H1 (cell line): ENCODE results near the gene MAP9. TPM values are rescaled to one million over a fixed set of nuclear protein-coding genes. Genes with fewer than 3 reads are reported as not detected.

Experiments
- CTCF ChIA-PET: fragments of 300-600 bp; sonication (Branson Sonifier 250); formaldehyde crosslinking; loops from one replicate; lab custom pipeline; 2021; ENCODE audit not compliant: partially characterized antibody; lab: Charles Lee
- POLR2A ChIA-PET: fragments of 300-600 bp; sonication (Branson Sonifier 250); formaldehyde crosslinking; loops from one replicate; lab custom pipeline; 2021; ENCODE audit warnings: inconsistent platforms; ENCODE audit not compliant: partially characterized antibody; lab: Charles Lee
- DNase-seq, 2 experiments: peaks; one replicate each; pipeline versions ENCODE4 v3.0.0 to v3.0.0-alpha.2; 2010 to 2022; ENCODE audit warnings: low spot score in 2 of 2, low read depth in 1 of 2, mixed read lengths in 1 of 2
- FAIRE-seq: peaks from 2 replicates; lab custom pipeline; 2011; peaks lifted over from hg19 to GRCh38; lab: Jason Lieb, UNC
- H2AFZ ChIP-seq: 2 replicates; pipeline ENCODE4 v1.8.1; 2012; ENCODE audit warnings: low read length, inconsistent platforms
- H2AK5ac ChIP-seq: 2 replicates; pipeline ENCODE4 v1.6.1; 2013; ENCODE audit warnings: low read depth, low read length
- H2BK120ac ChIP-seq: replicated peaks from 2 replicates; pipeline ENCODE3; 2013; ENCODE audit warnings: low read depth, low read length, inconsistent platforms
- H2BK12ac ChIP-seq: 2 replicates; pipeline ENCODE4 v1.6.1; 2013; ENCODE audit warnings: low read depth, low read length
- H2BK15ac ChIP-seq: 2 replicates; pipeline ENCODE4 v1.6.1; 2013; ENCODE audit warnings: low read length
- H2BK20ac ChIP-seq: 2 replicates; pipeline ENCODE4 v1.6.1; 2013; ENCODE audit warnings: low read length
- H2BK5ac ChIP-seq: 2 replicates; pipeline ENCODE4 v1.6.1; 2013; ENCODE audit warnings: low read depth, low read length
- H3K14ac ChIP-seq: 2 replicates; pipeline ENCODE4 v1.6.1; 2013; ENCODE audit warnings: inconsistent platforms; ENCODE audit not compliant: insufficient read length
- H3K18ac ChIP-seq: 2 replicates; pipeline ENCODE4 v1.6.1; 2013; ENCODE audit warnings: low read length; ENCODE audit errors: extremely low read depth
- H3K23ac ChIP-seq: 2 replicates; pipeline ENCODE4 v1.6.1; 2013; ENCODE audit warnings: inconsistent platforms; ENCODE audit not compliant: insufficient read length
- H3K23me2 ChIP-seq: 2 replicates; pipeline ENCODE4 v1.6.1; 2013; ENCODE audit warnings: low read depth, low read length
- H3K27ac ChIP-seq: 2 replicates; pipeline ENCODE4 v1.6.1; 2011; ENCODE audit warnings: low read depth, low read length, inconsistent platforms
- H3K27me3 ChIP-seq, 4 experiments: replicated peaks in 1 of 4; 1 replicate in 1 of 4; 2 replicates in 3 of 4; pipeline versions ENCODE4 v1.6.1 to v1.8.1; 2011 to 2013; ENCODE audit warnings: low read length in 3 of 4, mild to moderate bottlenecking in 3 of 4, inconsistent platforms in 2 of 4, mixed read lengths in 2 of 4, moderate library complexity in 1 of 4; ENCODE audit not compliant: control insufficient read depth in 3 of 4, insufficient read depth in 3 of 4; ENCODE audit errors: extremely low read depth in 1 of 4
- H3K36me3 ChIP-seq, 4 experiments: 2 replicates each; pipeline versions ENCODE4 v1.6.1 to v1.8.1; 2011 to 2013; ENCODE audit warnings: mild to moderate bottlenecking in 4 of 4, low read length in 3 of 4, moderate library complexity in 2 of 4, control low read depth in 1 of 4, inconsistent platforms in 1 of 4; ENCODE audit not compliant: insufficient read depth in 4 of 4, control insufficient read depth in 2 of 4
- H3K4ac ChIP-seq: replicated peaks from 2 replicates; pipeline ENCODE3; 2013; ENCODE audit warnings: low read length, low read depth, mixed read lengths, inconsistent platforms; ENCODE audit not compliant: insufficient read length
- H3K4me1 ChIP-seq, 4 experiments: replicated peaks in 1 of 4; 1 replicate in 1 of 4; 2 replicates in 3 of 4; pipeline versions ENCODE4 v1.6.1 to v1.8.1; 2011 to 2013; ENCODE audit warnings: low read length in 3 of 4, inconsistent platforms in 2 of 4, mixed read lengths in 1 of 4; ENCODE audit not compliant: insufficient read depth in 4 of 4, control insufficient read depth in 3 of 4
- H3K4me2 ChIP-seq, 2 experiments: 2 replicates each; pipeline versions ENCODE4 v1.6.1 to v1.8.1; 2011 to 2013; ENCODE audit warnings: low read depth in 2 of 2, low read length in 2 of 2, control low read depth in 1 of 2, inconsistent platforms in 1 of 2, mild to moderate bottlenecking in 1 of 2; ENCODE audit not compliant: insufficient read depth in 1 of 2
- H3K4me3 ChIP-seq, 4 experiments: fragments of 200-600, 300-600 bp in 1 of 4; sonication (generic), shearing (Covaris generic), sonication (Bioruptor Twin) in 1 of 4; 2 replicates each; pipeline versions ENCODE4 v1.5.1 to v1.8.1; 2011 to 2016; ENCODE audit warnings: low read length in 4 of 4, low read depth in 3 of 4, control low read depth in 2 of 4, inconsistent platforms in 2 of 4, mild to moderate bottlenecking in 2 of 4, mixed read lengths in 1 of 4, moderate library complexity in 1 of 4; ENCODE audit not compliant: insufficient read depth in 2 of 4; ENCODE audit errors: extremely low read depth in 1 of 4
- H3K56ac ChIP-seq: replicated peaks from 2 replicates; pipeline ENCODE3; 2013; ENCODE audit warnings: low read depth, mild to moderate bottlenecking, mixed read lengths, low read length, inconsistent platforms; ENCODE audit not compliant: insufficient read length
- H3K79me1 ChIP-seq: 2 replicates; pipeline ENCODE4 v1.6.1; 2013; ENCODE audit warnings: low read depth, low read length, control low read depth
- H3K79me2 ChIP-seq, 2 experiments: 2 replicates each; pipeline versions ENCODE4 v1.6.1 to v1.8.1; 2012 to 2013; ENCODE audit warnings: low read length in 2 of 2, mild to moderate bottlenecking in 2 of 2, inconsistent platforms in 1 of 2; ENCODE audit not compliant: insufficient read depth in 2 of 2, control insufficient read depth in 1 of 2
- H3K9ac ChIP-seq, 4 experiments: replicated peaks in 1 of 4; 1 replicate in 1 of 4; 2 replicates in 3 of 4; pipeline versions ENCODE4 v1.6.1 to v1.8.1; 2011 to 2013; ENCODE audit warnings: low read depth in 3 of 4, low read length in 3 of 4, control low read depth in 2 of 4, mild to moderate bottlenecking in 2 of 4, moderate library complexity in 2 of 4, inconsistent platforms in 1 of 4; ENCODE audit errors: extremely low read depth in 1 of 4
- H3K9me3 ChIP-seq, 2 experiments: 2 replicates each; pipeline versions ENCODE4 v1.6.1 to v1.8.1; 2012 to 2013; ENCODE audit warnings: mild to moderate bottlenecking in 2 of 2, moderate library complexity in 2 of 2, control low read depth in 1 of 2, inconsistent platforms in 1 of 2, low read depth in 1 of 2, low read length in 1 of 2, mixed read lengths in 1 of 2; ENCODE audit not compliant: insufficient read depth in 2 of 2
- H4K20me1 ChIP-seq, 2 experiments: replicated peaks in 1 of 2; 2 replicates each; pipeline versions ENCODE3 to v1.8.1; 2011 to 2013; ENCODE audit warnings: inconsistent platforms in 2 of 2, low read length in 2 of 2, mild to moderate bottlenecking in 1 of 2; ENCODE audit not compliant: insufficient read depth in 2 of 2, control insufficient read depth in 1 of 2
- H4K5ac ChIP-seq: 2 replicates; pipeline ENCODE4 v1.6.1; 2013; ENCODE audit warnings: low read length, low read depth, mixed read lengths, inconsistent platforms; ENCODE audit not compliant: insufficient read length
- H4K8ac ChIP-seq: 2 replicates; pipeline ENCODE4 v1.8.0; 2013; ENCODE audit warnings: mild to moderate bottlenecking, moderate library complexity, low read length, inconsistent platforms; ENCODE audit not compliant: insufficient read depth; ENCODE audit errors: extremely low read depth
- H4K91ac ChIP-seq: replicated peaks from 2 replicates; pipeline ENCODE3; 2013; ENCODE audit warnings: low read length, mixed read lengths, inconsistent platforms; ENCODE audit not compliant: insufficient read length
- CHD2 ChIP-seq: IDR thresholded peaks from 2 replicates; pipeline ENCODE4 v1.6.1; 2012; ENCODE audit warnings: low read length, improper control_type of control experiment
- FOSL1 ChIP-seq: IDR thresholded peaks from 2 replicates; pipeline ENCODE4 v1.6.1; 2011; ENCODE audit warnings: mild to moderate bottlenecking, low read depth, low read length, moderate library complexity; ENCODE audit not compliant: insufficient read depth
- HDAC6 ChIP-seq: IDR thresholded peaks from one replicate; pipeline ENCODE4 v1.7.1; 2012; ENCODE audit warnings: low read depth, mild to moderate bottlenecking, inconsistent platforms, low read length, moderate library complexity
- POLR2AphosphoS5 ChIP-seq: IDR thresholded peaks from 2 replicates; pipeline ENCODE4 v1.6.1; 2011; ENCODE audit warnings: low read depth, low read length
- RFX5 ChIP-seq: IDR thresholded peaks from 2 replicates; pipeline ENCODE4 v1.6.1; 2011; ENCODE audit warnings: low read depth, low read length, improper control_type of control experiment, borderline replicate concordance
- SRF ChIP-seq: IDR thresholded peaks from 2 replicates; pipeline ENCODE4 v1.6.1; 2011; ENCODE audit warnings: mild to moderate bottlenecking, low read depth, low read length, moderate library complexity
- YY1 ChIP-seq: IDR thresholded peaks from 2 replicates; pipeline ENCODE4 v1.6.1; 2011; ENCODE audit warnings: low read depth, mild to moderate bottlenecking, low read length
- WGBS, 2 experiments: shearing (Covaris generic) in 1 of 2; methylation state at CpG; one replicate each; pipeline versions ENCODE4 v1.1.6 to v1.1.7; 2013 to 2015; ENCODE audit warnings: low lambda C conversion rate in 2 of 2, mixed read lengths in 2 of 2, inconsistent platforms in 1 of 2, low coverage in 1 of 2, missing lambda C conversion rate in 1 of 2; ENCODE audit not compliant: insufficient replicate concordance in 2 of 2, insufficient coverage in 1 of 2, insufficient read length in 1 of 2; ENCODE audit errors: extremely low coverage in 1 of 2, missing lambda C conversion rate in 1 of 2; 5-methylcytosine and 5-hydroxymethylcytosine counted together
- polyA plus RNA-seq, 7 experiments: library from polyadenylated mRNA; depleted of rRNA in 3 of 7; stranded (reverse) in 5 of 7; unstranded in 2 of 7; fragments of >200 nt in 5 of 7; fragments of 200-250 nt in 2 of 7; gene quantifications; 1 replicate in 5 of 7; 2 replicates in 1 of 7; 4 replicates in 1 of 7; pipeline versions ENCODE4 v1.2.1 to v1.2.3, GENCODE V29; 2011 to 2013; ENCODE audit warnings: missing spikeins in 2 of 7, mixed read lengths in 2 of 7
- total RNA-seq: library from RNA; stranded (reverse); fragmentation: NEBNext Ultra II Directional; extraction: Animal tissue kit (Norgen Biotek cat#: 25700); gene quantifications from 2 replicates; pipeline ENCODE4 v1.2.1, GENCODE V29; 2021

Gene MAP9
- total and polyA plus RNA-seq, 2 of the 8 experiments (the other 6 are each of a cell fraction or from before 2014, with no cell fraction given): 2.1 to 18.9 TPM

DNA sequence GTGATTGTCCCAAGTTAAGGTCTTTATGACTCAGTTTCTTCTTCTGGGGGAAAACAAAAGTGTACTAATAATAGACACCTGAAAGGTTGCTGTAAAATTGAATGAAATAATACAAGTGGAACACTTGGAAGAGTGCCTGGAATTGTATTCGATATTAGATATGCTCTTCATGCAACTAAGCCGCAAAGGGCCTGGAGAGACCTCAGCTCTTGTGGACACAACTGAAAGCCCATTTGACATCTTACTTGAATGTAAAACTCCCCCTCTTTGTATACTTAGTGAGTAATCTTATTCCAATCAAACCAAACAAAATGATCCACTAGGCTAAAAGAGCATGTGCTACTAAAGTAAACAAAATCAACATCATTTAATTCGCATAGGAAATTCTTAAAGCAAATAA is 511 bp upstream of the MAP9 start:
- no peak overlapping the region for H2AK5ac ChIP-seq
- H4K8ac ChIP-seq: no peak overlapping the region
- no peaks in the 10 kb centered on the region for H3K9me3 ChIP-seq
- H2BK20ac ChIP-seq: no peak overlapping the region
- peak overlapping the region; percentile 47 to 53 for H3K4me2 ChIP-seq
- H2BK12ac ChIP-seq: no peak overlapping the region
- H4K20me1 ChIP-seq: no peaks in the 10 kb centered on the region
- H4K91ac ChIP-seq: no peak overlapping the region
- no peak overlapping the region for H3K9ac ChIP-seq
- no peak overlapping the region for H3K4ac ChIP-seq
- peaks cover 0 to 3% (median 0%) of the 10 kb centered on the region in 4 experiments; a peak in 2 of 8 replicates for H3K36me3 ChIP-seq
- no peak overlapping the region for H3K56ac ChIP-seq
- H3K14ac ChIP-seq: no peak overlapping the region
- H2BK5ac ChIP-seq: no peak overlapping the region
- no peaks in the 10 kb centered on the region for H3K79me1 ChIP-seq
- ChIA-PET POLR2A (interaction anchor here (0.6 kb wide), 1 partner anchor 71 kb away, joined by 4 read pairs; no protein-coding TSS in a partner anchor), CTCF (interaction anchor here (1.1 kb wide), 1 partner anchor 410 kb away, joined by 3 read pairs; no protein-coding TSS in a partner anchor)
- no peaks in the 10 kb centered on the region for H3K27me3 ChIP-seq
- no peak overlapping the region for H3K23ac ChIP-seq
- FAIRE-seq (no peak), DNase-seq (no peak)
- H4K5ac ChIP-seq: no peak overlapping the region
- no peak for TF ChIP-seq RFX5
- no peak for TF ChIP-seq YY1
- no peak for TF ChIP-seq CHD2
- TF ChIP-seq FOSL1: no peak
- no peak for TF ChIP-seq HDAC6
- no peak for TF ChIP-seq SRF
- no peak for TF ChIP-seq POLR2AphosphoS5
- no peaks in the 10 kb centered on the region for H3K4me1 ChIP-seq
- peak overlapping the region; percentile 100 for H2AFZ ChIP-seq
- no peak overlapping the region for H3K18ac ChIP-seq
- no peak overlapping the region for H2BK120ac ChIP-seq
- WGBS, 2 experiments: 92% methylated on average over 3 of the region's 3 CpGs; no CpG with 5 or more reads in 1 of the 2 experiments
- no peaks in the 10 kb centered on the region for H3K79me2 ChIP-seq
- H3K23me2 ChIP-seq: no peaks in the 10 kb centered on the region
- H2BK15ac ChIP-seq: 0 out of 2 replicates have a peak overlapping the region, but pooled peaks have one; percentile 1
- H3K4me3 ChIP-seq: peak overlapping the region in 3 of 4 experiments; percentile 15 to 93 (median 85); a peak in 2 of 8 replicates
- H3K27ac ChIP-seq: no peak overlapping the region
